Activated naive CD8-positive, alpha-beta T cell treated with anti-CD3 and anti-CD28 coated beads, Interleukin-2, amount 10 ng/mL, durations not matched to agents 7 days and 5 days (primary cell): Measurements from ENCODE around the gene ZIM2. TPM values are rescaled to one million over a fixed set of nuclear protein-coding genes. Genes with fewer than 3 reads are reported as not detected.

Source experiments
- ATAC-seq: fragments of 150-1000 bp; cut with Tn5 transposase; one replicate; pipeline ENCODE4 v1.10.0; 2021; ENCODE audit warnings: low read depth, moderate library complexity
- POLR2A ChIA-PET: fragments of 350-600 bp; sonication (Branson Sonifier 250); formaldehyde crosslinking; loops from one replicate; lab custom pipeline; 2021; ENCODE audit warnings: antibody characterized with exemption; lab: Charles Lee
- DNase-seq: peaks from one replicate; pipeline ENCODE4 v3.0.0; 2021
- H3K27ac Mint-ChIP-seq: one replicate; pipeline ENCODE4 v1.8.0; 2022; ENCODE audit warnings: mild to moderate bottlenecking, mixed read lengths
- H3K27me3 Mint-ChIP-seq: one replicate; pipeline ENCODE4 v1.8.0; 2022; ENCODE audit warnings: mild to moderate bottlenecking, moderate library complexity, mixed read lengths
- H3K36me3 Mint-ChIP-seq: one replicate; pipeline ENCODE4 v1.8.0; 2021; ENCODE audit warnings: mild to moderate bottlenecking, mixed read lengths
- H3K4me1 Mint-ChIP-seq: one replicate; pipeline ENCODE4 v1.8.0; 2021; ENCODE audit warnings: mixed read lengths
- H3K4me3 Mint-ChIP-seq: one replicate; pipeline ENCODE4 v1.8.0; 2022; ENCODE audit warnings: mild to moderate bottlenecking, moderate library complexity, mixed read lengths
- H3K9me3 Mint-ChIP-seq: one replicate; pipeline ENCODE4 v1.8.0; 2021; ENCODE audit warnings: mixed read lengths
- total RNA-seq, 2 experiments: library from RNA; stranded (reverse); gene quantifications; one replicate each; pipeline ENCODE4 v1.2.3, GENCODE V29; 2021

ZIM2 gene
- not detected for total RNA-seq

GRCh38 chr19:56840451-56841192, at the start of gene ZIM2, which contains the start of gene PEG3:
Gene ZIM2, minus strand, starts transcription at chr19:56840726. Its CDS starts 16,449 bp downstream, at chr19:56824277.
Gene PEG3, minus strand, starts transcription at chr19:56840726. Its CDS starts 16,071 bp downstream, at chr19:56824655.
- peak within 1 kb of the TSS; percentile 80 for H3K27ac Mint-ChIP-seq
- no peak for DNase-seq
- ATAC-seq, result no peak
- POLR2A ChIA-PET, result no interaction called here
- H3K36me3 Mint-ChIP-seq, result peaks cover 7% of the 10 kb centered on the region
- H3K4me3 Mint-ChIP-seq, result peak within 1 kb of the TSS; percentile 57
- peaks cover 6% of the 10 kb centered on the region for H3K27me3 Mint-ChIP-seq
- H3K9me3 Mint-ChIP-seq, result peaks cover 22% of the 10 kb centered on the region
- peaks cover 4% of the 10 kb centered on the region for H3K4me1 Mint-ChIP-seq

- no peaks in the 10 kb centered on the region for H3K4me1 Mint-ChIP-seq
- peaks cover 2% of the 10 kb centered on the region for H3K36me3 Mint-ChIP-seq
- no peak for DNase-seq
- peaks cover 21% of the 10 kb centered on the region for H3K9me3 Mint-ChIP-seq
- no peak overlapping the region for H3K27ac Mint-ChIP-seq
- no peaks in the 10 kb centered on the region for H3K27me3 Mint-ChIP-seq
- no peak overlapping the region for H3K4me3 Mint-ChIP-seq
- no peak for ATAC-seq
- POLR2A ChIA-PET, result no interaction called here
Observed at GRCh38 chr19:56885173-56885985, 44.9 kb upstream of the ZIM2 start.

GRCh38 chr19:56884441-56884840, 43.9 kb upstream of the ZIM2 start:
- Mint-ChIP-seq H3K4me3 (no peak overlapping the region), H3K27me3 (no peaks in the 10 kb centered on the region), H3K36me3 (peaks cover 2% of the 10 kb centered on the region), H3K4me1 (no peaks in the 10 kb centered on the region), H3K9me3 (peaks cover 22% of the 10 kb centered on the region), H3K27ac (no peak overlapping the region)
- ATAC-seq (no peak), DNase-seq (no peak)
- POLR2A ChIA-PET, result no interaction called here

DNA sequence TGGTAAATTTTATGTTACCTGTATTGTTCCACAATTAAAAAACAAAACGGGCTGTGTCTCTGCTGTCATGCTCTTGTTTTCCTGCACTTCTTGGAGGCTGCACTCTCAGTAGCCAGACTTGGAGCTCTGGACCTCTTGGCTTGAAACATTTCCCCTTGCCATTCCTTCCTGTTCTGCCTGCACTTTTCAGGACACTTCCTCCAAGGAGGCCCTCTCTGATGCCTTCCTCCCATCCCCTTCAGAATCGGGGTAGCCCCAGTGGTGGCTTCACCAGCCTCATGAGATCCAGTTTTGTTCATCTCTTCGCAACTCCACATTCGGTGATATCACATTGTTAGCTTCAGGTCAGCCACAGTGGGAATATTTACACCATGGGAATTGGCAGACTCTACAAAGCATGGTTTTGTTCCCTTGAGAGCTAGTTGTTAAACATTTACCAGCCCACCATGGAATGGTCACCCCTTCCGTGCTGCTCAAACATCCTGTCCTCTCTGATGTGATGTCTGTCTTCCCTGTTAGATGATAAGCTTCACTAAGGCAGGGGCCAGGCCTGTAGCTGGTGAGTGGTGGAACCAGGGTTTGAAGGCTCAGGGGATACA, 40.2 kb upstream of the ZIM2 start:
- Mint-ChIP-seq H3K36me3 (peaks cover 2% of the 10 kb centered on the region), H3K27me3 (no peaks in the 10 kb centered on the region), H3K9me3 (peaks cover 21% of the 10 kb centered on the region), H3K4me1 (no peaks in the 10 kb centered on the region), H3K27ac (no peak overlapping the region), H3K4me3 (no peak overlapping the region)
- DNase-seq, result no peak
- no peak for ATAC-seq
- POLR2A ChIA-PET, result no interaction called here

DNA sequence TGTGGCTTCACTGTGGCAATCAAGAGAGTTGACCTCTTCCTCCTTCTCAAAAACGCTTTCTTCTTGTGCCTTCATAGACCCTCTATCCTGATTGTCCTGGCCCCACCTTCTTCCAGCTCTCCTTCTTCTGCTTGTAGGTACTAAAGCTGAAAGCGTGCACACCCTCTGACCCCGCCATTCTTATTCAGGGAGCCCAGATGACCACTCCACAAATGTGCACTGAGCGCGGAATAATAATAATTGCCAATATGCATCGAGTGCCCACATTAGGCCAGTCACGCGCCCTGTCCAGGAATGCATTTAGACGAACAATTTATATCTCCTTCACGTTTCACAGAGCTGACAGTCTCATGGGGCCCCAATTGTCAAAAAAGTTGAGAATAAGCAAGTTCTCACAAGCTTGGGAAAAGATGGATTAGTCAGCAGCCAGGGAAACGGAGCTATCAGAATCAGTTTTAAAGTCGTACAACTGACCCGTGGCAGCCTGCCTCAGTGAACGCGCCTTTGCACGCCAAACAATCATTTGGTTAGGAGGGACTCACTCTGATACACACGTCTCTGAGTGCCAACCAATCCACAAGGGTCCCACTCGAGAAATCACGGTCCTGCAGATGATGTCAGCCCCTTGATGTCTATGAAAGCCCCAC, 36.7 kb upstream of the ZIM2 start:
- Mint-ChIP-seq H3K36me3 (peaks cover 2% of the 10 kb centered on the region), H3K27ac (no peak overlapping the region), H3K9me3 (peaks cover 32% of the 10 kb centered on the region), H3K4me1 (no peaks in the 10 kb centered on the region), H3K4me3 (no peak overlapping the region), H3K27me3 (no peaks in the 10 kb centered on the region)
- no peak for ATAC-seq
- POLR2A ChIA-PET, result no interaction called here
- DNase-seq, result no peak

- peaks cover 38% of the 10 kb centered on the region for H3K9me3 Mint-ChIP-seq
- ATAC-seq (no peak), DNase-seq (no peak)
- H3K4me1 Mint-ChIP-seq, result no peaks in the 10 kb centered on the region
- H3K27me3 Mint-ChIP-seq, result no peaks in the 10 kb centered on the region
- no peak overlapping the region for H3K27ac Mint-ChIP-seq
- no peak overlapping the region for H3K4me3 Mint-ChIP-seq
- POLR2A ChIA-PET, result no interaction called here
- H3K36me3 Mint-ChIP-seq, result peaks cover 2% of the 10 kb centered on the region
Observed at GRCh38 chr19:56875717-56876116, 35.2 kb upstream of the ZIM2 start.

GRCh38 chr19:56874530-56874929, 34.0 kb upstream of the ZIM2 start:
- POLR2A ChIA-PET, result no interaction called here
- H3K36me3 Mint-ChIP-seq, result peaks cover 2% of the 10 kb centered on the region
- peaks cover 42% of the 10 kb centered on the region for H3K9me3 Mint-ChIP-seq

GRCh38 chr19:56873493-56873892, 33.0 kb upstream of the ZIM2 start:
- POLR2A ChIA-PET, result no interaction called here
- ATAC-seq, result no peak
- DNase-seq, result no peak
- no peak overlapping the region for H3K4me3 Mint-ChIP-seq
- H3K27ac Mint-ChIP-seq, result no peak overlapping the region
- peaks cover 45% of the 10 kb centered on the region for H3K9me3 Mint-ChIP-seq
- H3K4me1 Mint-ChIP-seq, result no peaks in the 10 kb centered on the region
- H3K36me3 Mint-ChIP-seq, result peaks cover 2% of the 10 kb centered on the region
- no peaks in the 10 kb centered on the region for H3K27me3 Mint-ChIP-seq

More at GRCh38 chr19:56874530-56874929, 34.0 kb upstream of the ZIM2 start:
- no peak for ATAC-seq
- H3K4me3 Mint-ChIP-seq, result no peak overlapping the region
- no peak overlapping the region for H3K27ac Mint-ChIP-seq
- H3K27me3 Mint-ChIP-seq, result no peaks in the 10 kb centered on the region
- H3K4me1 Mint-ChIP-seq, result no peaks in the 10 kb centered on the region
- no peak for DNase-seq

- Mint-ChIP-seq H3K9me3 (peaks cover 44% of the 10 kb centered on the region), H3K36me3 (peaks cover 2% of the 10 kb centered on the region), H3K27me3 (no peaks in the 10 kb centered on the region), H3K27ac (no peak overlapping the region), H3K4me3 (no peak overlapping the region), H3K4me1 (no peaks in the 10 kb centered on the region)
- POLR2A ChIA-PET, result no interaction called here
- DNase-seq, result no peak
- no peak for ATAC-seq
Observed at GRCh38 chr19:56869886-56870285, 29.4 kb upstream of the ZIM2 start.

GRCh38 chr19:56868446-56868845, 27.9 kb upstream of the ZIM2 start:
- Mint-ChIP-seq H3K4me1 (no peaks in the 10 kb centered on the region), H3K27ac (no peak overlapping the region), H3K27me3 (no peaks in the 10 kb centered on the region), H3K9me3 (peaks cover 38% of the 10 kb centered on the region), H3K36me3 (no peaks in the 10 kb centered on the region), H3K4me3 (no peak overlapping the region)
- no peak for DNase-seq
- POLR2A ChIA-PET, result no interaction called here
- no peak for ATAC-seq

GRCh38 chr19:56866538-56866937, 26.0 kb upstream of the ZIM2 start:
- H3K36me3 Mint-ChIP-seq, result no peaks in the 10 kb centered on the region
- no peak overlapping the region for H3K4me3 Mint-ChIP-seq
- H3K9me3 Mint-ChIP-seq, result peaks cover 30% of the 10 kb centered on the region
- no peaks in the 10 kb centered on the region for H3K4me1 Mint-ChIP-seq
- H3K27ac Mint-ChIP-seq, result no peak overlapping the region
- POLR2A ChIA-PET, result no interaction called here
- DNase-seq, result no peak
- ATAC-seq, result no peak
- no peaks in the 10 kb centered on the region for H3K27me3 Mint-ChIP-seq

DNA sequence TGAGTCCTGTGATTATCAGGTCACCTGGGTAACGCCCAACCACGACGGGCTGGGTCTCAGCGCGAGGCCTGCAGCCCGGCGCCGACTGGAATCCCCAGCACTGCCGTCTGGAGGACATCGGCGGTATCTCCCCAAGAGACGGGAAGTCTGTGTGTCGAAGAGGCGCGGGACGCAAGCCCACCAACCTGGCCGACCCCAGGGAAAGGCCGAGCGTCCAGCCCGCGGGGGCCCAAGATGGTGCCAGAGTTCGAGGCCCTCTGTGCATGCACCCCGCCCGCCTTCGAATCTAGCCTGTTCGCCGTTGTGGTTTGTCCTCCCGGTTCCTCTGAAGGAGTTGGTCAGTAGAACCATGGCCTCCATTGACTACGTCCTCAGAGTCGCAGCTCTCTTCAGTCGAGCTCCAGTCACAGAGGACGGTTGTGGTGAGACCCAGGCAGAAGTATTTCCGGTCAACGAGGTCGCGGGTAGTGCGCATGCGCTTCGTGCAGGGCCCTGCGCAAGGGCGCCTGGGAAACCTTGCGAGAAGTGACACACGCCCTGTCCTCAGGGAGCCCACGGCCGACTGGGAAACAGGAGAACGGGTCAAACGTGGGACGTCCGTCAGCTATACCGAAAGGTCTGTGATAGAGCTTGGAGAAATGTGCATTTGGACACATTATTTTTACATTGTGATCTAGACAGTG, 24.1 kb upstream of the ZIM2 start:
- ATAC-seq, result no peak
- Mint-ChIP-seq H3K27me3 (no peaks in the 10 kb centered on the region), H3K9me3 (peaks cover 20% of the 10 kb centered on the region), H3K36me3 (no peaks in the 10 kb centered on the region), H3K4me3 (no peak overlapping the region), H3K27ac (no peak overlapping the region), H3K4me1 (no peaks in the 10 kb centered on the region)
- POLR2A ChIA-PET, result no interaction called here
- DNase-seq, result no peak

DNA sequence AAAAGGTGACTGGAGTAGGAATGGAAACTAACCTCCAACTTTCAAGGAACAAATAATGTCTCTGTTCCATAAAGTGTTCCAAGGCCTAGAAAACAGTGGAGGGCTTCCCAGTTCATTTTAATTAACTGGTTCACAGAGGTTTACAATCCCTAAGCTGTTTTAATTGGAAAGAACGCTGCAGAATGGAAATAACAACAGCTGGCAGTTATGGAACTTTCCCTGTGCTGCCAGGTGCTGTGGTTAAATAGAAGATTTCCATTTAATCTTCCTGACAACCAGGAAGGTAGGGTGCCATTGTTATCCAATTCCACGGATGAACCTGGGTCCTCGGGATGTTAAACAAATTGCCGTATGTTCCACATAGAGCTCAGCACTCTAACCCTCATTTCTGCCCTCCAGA, 22.2 kb upstream of the ZIM2 start:
- no peak for ATAC-seq
- Mint-ChIP-seq H3K27me3 (no peaks in the 10 kb centered on the region), H3K4me1 (no peaks in the 10 kb centered on the region), H3K9me3 (peaks cover 22% of the 10 kb centered on the region), H3K36me3 (no peaks in the 10 kb centered on the region), H3K27ac (no peak overlapping the region), H3K4me3 (no peak overlapping the region)
- POLR2A ChIA-PET, result no interaction called here
- DNase-seq, result no peak
